ENCODE data around the gene FER. TPM values are rescaled to one million over a fixed set of nuclear protein-coding genes. Genes with fewer than 3 reads are reported as not detected.

FER gene
- total RNA-seq, 1 experiment from 2014 or later = 19.4 TPM

DNA sequence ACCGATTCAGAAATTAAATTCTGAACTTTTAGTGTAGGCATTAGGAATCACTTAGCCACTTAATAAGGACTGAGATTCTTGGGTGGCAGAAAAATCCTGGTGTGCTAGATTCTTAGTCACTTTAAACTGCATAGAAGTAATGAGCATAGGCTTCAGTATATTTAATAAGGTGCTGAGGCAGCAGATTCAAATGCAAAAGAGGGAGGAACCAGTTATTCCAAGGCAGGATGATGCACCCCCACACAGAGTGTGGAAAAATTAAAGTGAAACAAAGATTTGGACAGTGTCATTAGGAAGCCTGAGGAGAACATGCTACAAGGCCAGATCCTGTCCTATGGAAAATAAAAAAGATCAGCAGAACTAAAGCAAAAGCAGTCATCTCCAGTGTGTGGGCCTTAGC, 444.3 kb downstream of the FER start:
- TF ChIP-seq EZH2phosphoT487 (IDR thresholded peaks at IDR 0.05; ENCODE audit: borderline replicate concordance, low read length) = no peak
- no peak overlapping the region for H3K4me3 ChIP-seq (ENCODE audit: low read length)
- peaks cover 20% of the 10 kb centered on the region for H3K4me1 ChIP-seq (ENCODE audit: insufficient read depth, low read length)
- H3K36me3 ChIP-seq (ENCODE audit: low read depth, low read length) = no peaks in the 10 kb centered on the region
- ChIA-PET CTCF (no interaction called here), POLR2A (ENCODE audit: unreplicated experiment) (interaction anchor here (0.7 kb wide), 1 partner anchor 515 kb away, joined by 3 read pairs; no protein-coding TSS in a partner anchor)
- no peak for ATAC-seq
- H3K9me3 ChIP-seq (ENCODE audit: low read length) = no peaks in the 10 kb centered on the region
- no peak overlapping the region for H3K27ac ChIP-seq (ENCODE audit: low read length)
- H2AFZ ChIP-seq (ENCODE audit: low read length) = no peak overlapping the region
- no peaks in the 10 kb centered on the region for H3F3A ChIP-seq (ENCODE audit: low read length, unreplicated experiment)
- H4K20me1 ChIP-seq (ENCODE audit: low read length) = no peaks in the 10 kb centered on the region
- H3K27me3 ChIP-seq (ENCODE audit: low read length) = no peaks in the 10 kb centered on the region
- no peaks in the 10 kb centered on the region for H3K79me2 ChIP-seq (ENCODE audit: low read length)
- H3K4me2 ChIP-seq (ENCODE audit: low read length) = no peak overlapping the region
- DNase-seq = no peak
- no peak overlapping the region for H3K9ac ChIP-seq (ENCODE audit: low read length)
- intact Hi-C loops (cut with micrococcal nuclease) = loop anchor here (5.0 kb wide), 1 partner anchor 135 kb away; no protein-coding TSS in a partner anchor
- no peaks in the 10 kb centered on the region for H3K9me2 ChIP-seq (replicated peaks; ENCODE audit: low read length)
- BruUV-seq (replicated peaks) = no TSS peak

DNA sequence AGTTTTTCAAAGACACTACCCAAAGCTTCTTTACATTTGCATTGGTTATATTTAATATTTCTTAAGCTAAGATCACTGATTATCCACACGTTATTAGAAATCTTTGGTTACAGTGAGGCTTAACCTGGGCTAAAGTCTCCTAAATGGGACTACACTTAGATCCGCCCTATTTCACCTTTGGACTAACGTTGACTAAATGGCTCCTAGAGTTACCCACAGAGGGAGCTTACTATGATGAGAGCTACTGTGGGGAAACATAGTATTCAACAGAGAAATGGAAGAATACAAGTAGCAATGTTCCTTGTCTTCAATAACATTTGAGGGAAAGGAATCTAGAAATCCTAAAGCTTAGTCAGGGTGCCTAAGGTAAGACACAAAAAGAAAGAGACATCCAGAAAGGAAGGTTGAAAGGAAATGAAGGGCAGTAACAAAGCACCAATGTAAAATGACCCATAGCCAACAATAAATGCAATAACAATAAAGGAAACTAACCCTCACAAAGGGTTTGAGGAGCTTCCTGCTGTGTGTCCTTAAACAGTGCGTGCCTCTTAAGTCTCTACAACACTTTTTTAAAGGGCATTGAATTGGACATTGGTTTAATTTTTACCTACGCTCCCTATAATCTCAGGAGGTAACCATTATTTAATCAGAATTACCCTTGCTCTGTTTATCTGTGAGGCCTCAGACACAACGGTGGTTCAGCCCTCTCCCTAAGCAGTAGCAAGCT, 445.0 kb downstream of the FER start:
- no peak for TF ChIP-seq EZH2 (IDR thresholded peaks at IDR 0.05; ENCODE audit: low read length, unreplicated experiment)
- TF ChIP-seq, protein P1, sequence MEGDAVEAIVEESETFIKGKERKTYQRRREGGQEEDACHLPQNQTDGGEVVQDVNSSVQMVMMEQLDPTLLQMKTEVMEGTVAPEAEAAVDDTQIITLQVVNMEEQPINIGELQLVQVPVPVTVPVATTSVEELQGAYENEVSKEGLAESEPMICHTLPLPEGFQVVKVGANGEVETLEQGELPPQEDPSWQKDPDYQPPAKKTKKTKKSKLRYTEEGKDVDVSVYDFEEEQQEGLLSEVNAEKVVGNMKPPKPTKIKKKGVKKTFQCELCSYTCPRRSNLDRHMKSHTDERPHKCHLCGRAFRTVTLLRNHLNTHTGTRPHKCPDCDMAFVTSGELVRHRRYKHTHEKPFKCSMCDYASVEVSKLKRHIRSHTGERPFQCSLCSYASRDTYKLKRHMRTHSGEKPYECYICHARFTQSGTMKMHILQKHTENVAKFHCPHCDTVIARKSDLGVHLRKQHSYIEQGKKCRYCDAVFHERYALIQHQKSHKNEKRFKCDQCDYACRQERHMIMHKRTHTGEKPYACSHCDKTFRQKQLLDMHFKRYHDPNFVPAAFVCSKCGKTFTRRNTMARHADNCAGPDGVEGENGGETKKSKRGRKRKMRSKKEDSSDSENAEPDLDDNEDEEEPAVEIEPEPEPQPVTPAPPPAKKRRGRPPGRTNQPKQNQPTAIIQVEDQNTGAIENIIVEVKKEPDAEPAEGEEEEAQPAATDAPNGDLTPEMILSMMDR (conservative IDR thresholded peaks at IDR 0.05; ENCODE audit: low read depth, low read length) = no peak
- TF ChIP-seq EZH2phosphoT487 (IDR thresholded peaks at IDR 0.05; ENCODE audit: borderline replicate concordance, low read length) = no peak
- Histone ChIP-seq H3F3A (ENCODE audit: low read length, unreplicated experiment) (no peaks in the 10 kb centered on the region), H3K79me2 (ENCODE audit: low read length) (no peaks in the 10 kb centered on the region), H3K9me2 (replicated peaks; ENCODE audit: low read length) (no peaks in the 10 kb centered on the region), H4K20me1 (ENCODE audit: low read length) (no peaks in the 10 kb centered on the region), H3K4me1 (ENCODE audit: insufficient read depth, low read length) (peaks cover 23% of the 10 kb centered on the region), H3K4me3 (ENCODE audit: low read length) (no peak overlapping the region), H3K27me3 (ENCODE audit: low read length) (no peaks in the 10 kb centered on the region), H3K9ac (ENCODE audit: low read length) (no peak overlapping the region), H3K27ac (ENCODE audit: low read length) (no peak overlapping the region), H3K36me3 (ENCODE audit: low read depth, low read length) (no peaks in the 10 kb centered on the region), H3K9me3 (ENCODE audit: low read length) (no peaks in the 10 kb centered on the region), H2AFZ (ENCODE audit: low read length) (no peak overlapping the region), H3K4me2 (ENCODE audit: low read length) (no peak overlapping the region)
- ATAC-seq (no peak), DNase-seq (no peak)
- ChIA-PET CTCF (no interaction called here), POLR2A (ENCODE audit: unreplicated experiment) (interaction anchor here (0.7 kb wide), 2 partner anchors 11 to 516 kb away, joined by 3 to 4 read pairs; no protein-coding TSS in a partner anchor)
- intact Hi-C loops (cut with micrococcal nuclease) = loop anchor here (5.0 kb wide), 1 partner anchor 135 kb away; no protein-coding TSS in a partner anchor
- BruUV-seq (replicated peaks) = no TSS peak

DNA sequence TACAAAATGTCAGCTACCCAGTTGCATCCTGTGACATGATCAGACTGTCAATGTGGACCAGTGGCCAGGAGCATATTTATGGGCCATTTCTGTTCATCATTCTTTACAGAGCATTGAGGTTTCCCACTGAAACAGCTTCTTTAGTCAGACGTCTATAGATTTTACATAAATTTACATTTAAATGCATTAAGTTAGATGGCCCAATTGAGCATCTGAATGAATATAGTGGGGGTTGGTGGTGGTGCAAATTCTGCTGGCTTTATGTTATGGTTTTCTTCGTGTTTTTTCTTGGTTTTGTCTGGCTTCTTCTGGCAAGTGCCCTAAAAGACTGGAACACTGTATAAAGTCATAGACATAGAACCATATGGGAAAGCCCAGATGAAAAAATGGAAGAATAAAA, 448.0 kb downstream of the FER start:
- BruUV-seq (replicated peaks) = no TSS peak
- intact Hi-C loops (cut with micrococcal nuclease) = no loop called here
- H3K9me3 ChIP-seq (ENCODE audit: low read length) = no peaks in the 10 kb centered on the region
- no peak overlapping the region for H3K4me2 ChIP-seq (ENCODE audit: low read length)
- H2AFZ ChIP-seq (ENCODE audit: low read length) = no peak overlapping the region
- no peak overlapping the region for H3K9ac ChIP-seq (ENCODE audit: low read length)
- DNase-seq (no peak), ATAC-seq (no peak)
- H3F3A ChIP-seq (ENCODE audit: low read length, unreplicated experiment) = no peaks in the 10 kb centered on the region
- H3K27me3 ChIP-seq (ENCODE audit: low read length) = no peaks in the 10 kb centered on the region
- no peaks in the 10 kb centered on the region for H3K79me2 ChIP-seq (ENCODE audit: low read length)
- H3K36me3 ChIP-seq (ENCODE audit: low read depth, low read length) = no peaks in the 10 kb centered on the region
- H3K9me2 ChIP-seq (replicated peaks; ENCODE audit: low read length) = no peaks in the 10 kb centered on the region
- ChIA-PET POLR2A (ENCODE audit: unreplicated experiment) (no interaction called here), CTCF (no interaction called here)
- H3K27ac ChIP-seq (ENCODE audit: low read length) = no peak overlapping the region
- TF ChIP-seq EZH2 (IDR thresholded peaks at IDR 0.05; ENCODE audit: low read length, unreplicated experiment) = no peak
- TF ChIP-seq, protein P1 (conservative IDR thresholded peaks at IDR 0.05; ENCODE audit: low read depth, low read length) = no peak
- TF ChIP-seq EZH2phosphoT487 (IDR thresholded peaks at IDR 0.05; ENCODE audit: borderline replicate concordance, low read length) = no peak
- peaks cover 23% of the 10 kb centered on the region for H3K4me1 ChIP-seq (ENCODE audit: insufficient read depth, low read length)
- H4K20me1 ChIP-seq (ENCODE audit: low read length) = no peaks in the 10 kb centered on the region
- H3K4me3 ChIP-seq (ENCODE audit: low read length) = no peak overlapping the region
